ENCODE data around the gene TRIM33.

GRCh38 chr1:114517348-114517747 lies 6.3 kb upstream of the TRIM33 start:
- no peak for TF ChIP-seq EZH2 (IDR thresholded peaks at IDR 0.05; ENCODE audit: borderline replicate concordance, insufficient read depth, low read depth, low read length, poor library complexity, severe bottlenecking)
- TF ChIP-seq, protein P1, sequence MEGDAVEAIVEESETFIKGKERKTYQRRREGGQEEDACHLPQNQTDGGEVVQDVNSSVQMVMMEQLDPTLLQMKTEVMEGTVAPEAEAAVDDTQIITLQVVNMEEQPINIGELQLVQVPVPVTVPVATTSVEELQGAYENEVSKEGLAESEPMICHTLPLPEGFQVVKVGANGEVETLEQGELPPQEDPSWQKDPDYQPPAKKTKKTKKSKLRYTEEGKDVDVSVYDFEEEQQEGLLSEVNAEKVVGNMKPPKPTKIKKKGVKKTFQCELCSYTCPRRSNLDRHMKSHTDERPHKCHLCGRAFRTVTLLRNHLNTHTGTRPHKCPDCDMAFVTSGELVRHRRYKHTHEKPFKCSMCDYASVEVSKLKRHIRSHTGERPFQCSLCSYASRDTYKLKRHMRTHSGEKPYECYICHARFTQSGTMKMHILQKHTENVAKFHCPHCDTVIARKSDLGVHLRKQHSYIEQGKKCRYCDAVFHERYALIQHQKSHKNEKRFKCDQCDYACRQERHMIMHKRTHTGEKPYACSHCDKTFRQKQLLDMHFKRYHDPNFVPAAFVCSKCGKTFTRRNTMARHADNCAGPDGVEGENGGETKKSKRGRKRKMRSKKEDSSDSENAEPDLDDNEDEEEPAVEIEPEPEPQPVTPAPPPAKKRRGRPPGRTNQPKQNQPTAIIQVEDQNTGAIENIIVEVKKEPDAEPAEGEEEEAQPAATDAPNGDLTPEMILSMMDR (IDR thresholded peaks at IDR 0.05): no peak

All from B cell (primary cell).